ENCODE results near the gene ADD3. TPM values are rescaled to one million over a fixed set of nuclear protein-coding genes. Genes with fewer than 3 reads are reported as not detected.

Gene ADD3
- total RNA-seq, 8 experiments from 2014 or later: 18.3 to 251 (median 67.4) TPM

- Histone ChIP-seq H3K27ac (no peak overlapping the region), H3K4me1 (replicated peaks in 1 of 2) (peaks cover 17 to 22% of the 10 kb centered on the region in 2 donors)
These were observed 2.9 kb downstream of the ADD3 start for GRCh38 chr10:110010486-110011378.

GRCh38 chr10:110011681-110012080, 3.9 kb downstream of the ADD3 start:
- H3K4me1 ChIP-seq (replicated peaks in 1 of 2): peaks cover 10 to 25% of the 10 kb centered on the region in 2 donors
- no peak for ATAC-seq (replicated peaks in 6 of 8)
- in situ Hi-C loops (cut with MboI; ENCODE audit: low pct_unique_long_range_greater_than_20kb in 2 of 9, low sequenced_read_pairs in 9 of 9, unreplicated experiment in 9 of 9): no loop called here
- WGBS, 10 experiments: 32 to 83% (median 69%) methylated on average over 2 to 3 of the region's 3 CpGs; no CpG with 5 or more reads in 1 of the 10 experiments
- no peak overlapping the region for H3K4me3 ChIP-seq
- H3K27ac ChIP-seq: no peak overlapping the region

More at GRCh38 chr10:110010486-110011378, 2.9 kb downstream of the ADD3 start:
- WGBS, 10 experiments: 40 to 100% (median 67%) methylated on average over 1 to 2 of the region's 2 CpGs; no CpG with 5 or more reads in 4 of the 10 experiments
- no peak for ATAC-seq (replicated peaks in 6 of 8)
- no peak overlapping the region for H3K4me3 ChIP-seq
- in situ Hi-C loops (cut with MboI; ENCODE audit: low pct_unique_long_range_greater_than_20kb in 2 of 9, low sequenced_read_pairs in 9 of 9, unreplicated experiment in 9 of 9): no loop called here

GRCh38 chr10:110013630-110014293, 6.0 kb downstream of the ADD3 start:
- peak in 1 of 8 experiments; percentile 43 for ATAC-seq (replicated peaks in 6 of 8)
- Histone ChIP-seq H3K4me1 (replicated peaks in 1 of 2) (peaks cover 9 to 25% of the 10 kb centered on the region in 2 donors), H3K27ac (no peak overlapping the region), H3K4me3 (no peak overlapping the region)
- 38 to 100% (median 69%) methylated on average over 1 to 4 of the region's 4 CpGs for WGBS, 10 experiments
- in situ Hi-C loops (cut with MboI; ENCODE audit: low pct_unique_long_range_greater_than_20kb in 2 of 9, low sequenced_read_pairs in 9 of 9, unreplicated experiment in 9 of 9): no loop called here

- peaks cover 0 to 20% of the 10 kb centered on the region in 2 donors for H3K4me1 ChIP-seq (replicated peaks in 1 of 2)
- no peak overlapping the region for H3K27ac ChIP-seq
- no peak overlapping the region for H3K4me3 ChIP-seq
- in situ Hi-C loops (cut with MboI; ENCODE audit: low pct_unique_long_range_greater_than_20kb in 2 of 9, low sequenced_read_pairs in 9 of 9, unreplicated experiment in 9 of 9): no loop called here
- peak in 3 of 8 experiments; percentile 11 to 56 (median 41) for ATAC-seq (replicated peaks in 6 of 8)
These were observed 8.3 kb downstream of the ADD3 start for GRCh38 chr10:110016039-110016438.

GRCh38 chr10:110017052-110017451, 9.3 kb downstream of the ADD3 start:
- peak in 1 of 8 experiments; percentile 59 for ATAC-seq (replicated peaks in 6 of 8)
- in situ Hi-C loops (cut with MboI; ENCODE audit: low pct_unique_long_range_greater_than_20kb in 2 of 9, low sequenced_read_pairs in 9 of 9, unreplicated experiment in 9 of 9): no loop called here
- 8 to 100% (median 86%) methylated on average over 1 to 4 of the region's 4 CpGs; no CpG with 5 or more reads in 1 of the 10 experiments for WGBS, 10 experiments
- Histone ChIP-seq H3K4me1 (replicated peaks in 1 of 2) (peaks cover 0 to 15% of the 10 kb centered on the region in 2 donors), H3K4me3 (no peak overlapping the region), H3K27ac (no peak overlapping the region)

GRCh38 chr10:110017907-110018306, 10.1 kb downstream of the ADD3 start:
- in situ Hi-C loops (cut with MboI; ENCODE audit: low pct_unique_long_range_greater_than_20kb in 2 of 9, low sequenced_read_pairs in 9 of 9, unreplicated experiment in 9 of 9): no loop called here
- peaks cover 0 to 7% of the 10 kb centered on the region in 2 donors for H3K4me1 ChIP-seq (replicated peaks in 1 of 2)
- no peak overlapping the region for H3K4me3 ChIP-seq
- H3K27ac ChIP-seq: no peak overlapping the region
- WGBS, 10 experiments: 60 to 100% (median 90%) methylated on average over 1 of the region's 1 CpG; no CpG with 5 or more reads in 6 of the 10 experiments
- ATAC-seq (replicated peaks in 6 of 8): no peak

GRCh38 chr10:110020265-110020664, 12.5 kb downstream of the ADD3 start:
- 20 to 100% (median 80%) methylated on average over 1 to 6 of the region's 6 CpGs; no CpG with 5 or more reads in 1 of the 10 experiments for whole genome bisulfite sequencing, 10 experiments
- Histone ChIP-seq H3K4me1 (replicated peaks in 1 of 2) (peaks cover 0 to 4% of the 10 kb centered on the region in 2 donors), H3K4me3 (no peak overlapping the region), H3K27ac (no peak overlapping the region)
- in situ Hi-C loops (cut with MboI; ENCODE audit: low pct_unique_long_range_greater_than_20kb in 2 of 9, low sequenced_read_pairs in 9 of 9, unreplicated experiment in 9 of 9): no loop called here
- peak in 1 of 8 experiments; percentile 19 for ATAC-seq (replicated peaks in 6 of 8)

- 13 to 100% (median 95%) methylated on average over 1 to 2 of the region's 2 CpGs; no CpG with 5 or more reads in 1 of the 10 experiments for WGBS, 10 experiments
- in situ Hi-C loops (cut with MboI; ENCODE audit: low pct_unique_long_range_greater_than_20kb in 2 of 9, low sequenced_read_pairs in 9 of 9, unreplicated experiment in 9 of 9): no loop called here
- H3K27ac ChIP-seq: no peak overlapping the region
- no peaks in the 10 kb centered on the region for H3K4me1 ChIP-seq (replicated peaks in 1 of 2)
- peak in 2 of 8 experiments; percentile 15 to 32 for ATAC-seq (replicated peaks in 6 of 8)
- H3K4me3 ChIP-seq: no peak overlapping the region
These were observed 15.1 kb downstream of the ADD3 start for GRCh38 chr10:110022716-110023504.

GRCh38 chr10:110023785-110024465, 16.1 kb downstream of the ADD3 start:
- Histone ChIP-seq H3K27ac (no peak overlapping the region), H3K4me3 (no peak overlapping the region), H3K4me1 (replicated peaks in 1 of 2) (no peaks in the 10 kb centered on the region)
- no peak for ATAC-seq (replicated peaks in 6 of 8)
- in situ Hi-C loops (cut with MboI; ENCODE audit: low pct_unique_long_range_greater_than_20kb in 2 of 9, low sequenced_read_pairs in 9 of 9, unreplicated experiment in 9 of 9): no loop called here
- WGBS, 10 experiments: 33 to 100% (median 83%) methylated on average over 1 to 4 of the region's 4 CpGs

- ATAC-seq (replicated peaks in 6 of 8): peak in 3 of 8 experiments; percentile 48 to 57 (median 54)
- 34 to 100% (median 86%) methylated on average over 1 to 2 of the region's 2 CpGs for WGBS, 10 experiments
- Histone ChIP-seq H3K27ac (no peak overlapping the region), H3K4me1 (replicated peaks in 1 of 2) (no peaks in the 10 kb centered on the region), H3K4me3 (no peak overlapping the region)
- in situ Hi-C loops (cut with MboI; ENCODE audit: low pct_unique_long_range_greater_than_20kb in 2 of 9, low sequenced_read_pairs in 9 of 9, unreplicated experiment in 9 of 9): no loop called here
These were observed 21.7 kb downstream of the ADD3 start for GRCh38 chr10:110029450-110029849.

GRCh38 chr10:110032801-110033700, 25.3 kb downstream of the ADD3 start:
- WGBS, 10 experiments: 10 to 100% (median 67%) methylated on average over 2 to 4 of the region's 4 CpGs; no CpG with 5 or more reads in 1 of the 10 experiments
- ATAC-seq (replicated peaks in 6 of 8): peak in 1 of 8 experiments; percentile 11
- Histone ChIP-seq H3K27ac (no peak overlapping the region), H3K4me3 (no peak overlapping the region), H3K4me1 (replicated peaks in 1 of 2) (no peaks in the 10 kb centered on the region)
- in situ Hi-C loops (cut with MboI; ENCODE audit: low pct_unique_long_range_greater_than_20kb in 2 of 9, low sequenced_read_pairs in 9 of 9, unreplicated experiment in 9 of 9): no loop called here

Data from motor neuron (in vitro differentiated cells).